HG03066 (cell line): ENCODE measurements around the gene TRAIP.
A peak's percentile ranks its signal among the peaks of the same experiment; 100 is the strongest.
"Not testable (repeated sequence)": the region's sequence is repeated elsewhere in the genome, so short reads cannot be mapped to it uniquely, and the experiment has no call there.

Experiments
- ATAC-seq: cut with Tn5 transposase; IDR thresholded peaks from one replicate; pipeline ENCODE4 v1.9.1; 2021; ENCODE audit warnings: low read depth; ENCODE audit not compliant: unreplicated experiment

The TRAIP gene

GRCh38 chr3:49831341-49831740, 25.0 kb downstream of the TRAIP start:
- ATAC-seq, result no peak

GRCh38 chr3:49826016-49826415, 30.3 kb downstream of the TRAIP start:
- no peak for ATAC-seq

- ATAC-seq, result not testable (repeated sequence)
Observed at GRCh38 chr3:49823131-49823530, 33.2 kb downstream of the TRAIP start.

GRCh38 chr3:49813497-49814174, 42.7 kb downstream of the TRAIP start, which contains the start of gene UBA7:
UBA7 (minus strand) TSS chr3:49813953; CDS start chr3:49813787, 166 bp downstream.
- ATAC-seq, result no peak

- no peak for ATAC-seq
Observed at GRCh38 chr3:49812916-49813496, 43.4 kb downstream of the TRAIP start.

- no peak for ATAC-seq
Observed at GRCh38 chr3:49807431-49808114, 48.8 kb downstream of the TRAIP start.

- no peak for ATAC-seq
Observed at GRCh38 chr3:49806850-49807249, 49.5 kb downstream of the TRAIP start.

- no peak for ATAC-seq
Observed at GRCh38 chr3:49805897-49806701, 50.3 kb downstream of the TRAIP start.

GRCh38 chr3:49805367-49805782, 51.0 kb downstream of the TRAIP start:
- no peak for ATAC-seq

- ATAC-seq, result no peak
Observed at GRCh38 chr3:49804141-49805041, 52.0 kb downstream of the TRAIP start.

GRCh38 chr3:49803465-49804140, 52.8 kb downstream of the TRAIP start:
- ATAC-seq, result no peak

GRCh38 chr3:49802719-49803464, 53.5 kb downstream of the TRAIP start, which contains the start of gene INKA1:
INKA1 (plus strand) TSS chr3:49803261; CDS start chr3:49803393, 132 bp downstream.
- ATAC-seq, result peak; percentile 48

GRCh38 chr3:49801160-49801559, 55.2 kb downstream of the TRAIP start:
- no peak for ATAC-seq

GRCh38 chr3:49799761-49800160, 56.6 kb downstream of the TRAIP start, which contains the start of gene CDHR4:
CDHR4 (minus strand) TSS chr3:49799873; CDS start chr3:49799812, 61 bp downstream.
- no peak for ATAC-seq

- no peak for ATAC-seq
Observed at GRCh38 chr3:49799105-49799504, 57.3 kb downstream of the TRAIP start.

- no peak for ATAC-seq
Observed at GRCh38 chr3:49794926-49795905, 61.1 kb downstream of the TRAIP start.

GRCh38 chr3:49794431-49794830, 61.9 kb downstream of the TRAIP start:
- ATAC-seq, result no peak
